OCI-LY7 (cell line): Measurements from ENCODE around the gene ITGB6. TPM values are rescaled to one million over a fixed set of nuclear protein-coding genes. Genes with fewer than 3 reads are reported as not detected.
"Not testable (repeated sequence)": the region's sequence is repeated elsewhere in the genome, so short reads cannot be mapped to it uniquely, and the experiment has no call there.

Experiments
- BruUV-seq: library from RNA; stranded (reverse); fragments of 400-500 nt; replicated peaks from 2 replicates; lab custom pipeline; 2021; lab: Mats Ljungman, UMichigan
- CTCF ChIA-PET: fragments of 300-600 bp; sonication (Branson Sonifier 250); formaldehyde crosslinking; loops from one replicate; lab custom pipeline; 2022; ENCODE audit warnings: antibody characterized with exemption; ENCODE audit not compliant: unreplicated experiment; lab: Charles Lee
- POLR2A ChIA-PET: fragments of 300-600 bp; sonication (Branson Sonifier 250); formaldehyde crosslinking; loops from one replicate; lab custom pipeline; 2022; ENCODE audit warnings: antibody characterized with exemption; lab: Charles Lee
- DNase-seq: peaks from one replicate; pipeline ENCODE4 v3.0.0-alpha.2; 2015; ENCODE audit warnings: low spot score
- H2AFZ ChIP-seq: fragments of 200-600 bp; sonication (generic), shearing (Covaris generic); 2 replicates; pipeline ENCODE4 v1.6.1; 2014; ENCODE audit warnings: mild to moderate bottlenecking, antibody characterized with exemption, low read length, moderate library complexity
- H3K27ac ChIP-seq: fragments of 200-600 bp; sonication (generic); 2 replicates; pipeline ENCODE4 v1.5.1; 2014; ENCODE audit warnings: mixed run types, low read depth, mild to moderate bottlenecking, moderate library complexity, low read length, inconsistent platforms; ENCODE audit not compliant: poor library complexity, severe bottlenecking
- H3K36me3 ChIP-seq: fragments of 200-600 bp; sonication (generic); 2 replicates; pipeline ENCODE4 v1.6.1; 2014; ENCODE audit warnings: mild to moderate bottlenecking, antibody characterized with exemption, low read length, moderate library complexity, mixed read lengths; ENCODE audit not compliant: insufficient read depth
- H3K4me1 ChIP-seq: fragments of 200-600 bp; sonication (generic); 2 replicates; pipeline ENCODE4 v1.5.1; 2014; ENCODE audit warnings: mild to moderate bottlenecking, low read length; ENCODE audit not compliant: insufficient read depth, poor library complexity, severe bottlenecking
- H3K4me2 ChIP-seq: fragments of 200-600 bp; sonication (generic); 2 replicates; pipeline ENCODE4 v1.6.1; 2014; ENCODE audit warnings: mild to moderate bottlenecking, low read length
- H3K4me3 ChIP-seq: fragments of 200-600 bp; sonication (generic); 2 replicates; pipeline ENCODE4 v1.5.1; 2014; ENCODE audit warnings: mild to moderate bottlenecking, low read depth, low read length; ENCODE audit not compliant: poor library complexity, severe bottlenecking
- H3K79me2 ChIP-seq: fragments of 200-600 bp; sonication (generic); 2 replicates; pipeline ENCODE4 v1.6.1; 2016; ENCODE audit warnings: low read depth, mild to moderate bottlenecking, low read length, moderate library complexity, mixed read lengths; ENCODE audit not compliant: insufficient read depth
- H3K9me2 ChIP-seq: fragments of 200-600 bp; sonication (generic); 2 replicates; pipeline ENCODE4 v1.6.1; 2016; ENCODE audit warnings: mild to moderate bottlenecking, low read length, mixed read lengths; ENCODE audit not compliant: insufficient read depth
- H3K9me3 ChIP-seq: fragments of 200-600 bp; sonication (generic); 2 replicates; pipeline ENCODE4 v1.6.1; 2014; ENCODE audit warnings: mild to moderate bottlenecking, mixed run types, low read length, mixed read lengths
- H4K20me1 ChIP-seq: fragments of 200-600 bp; sonication (generic); 2 replicates; pipeline ENCODE4 v1.6.1; 2014; ENCODE audit warnings: mild to moderate bottlenecking, antibody characterized with exemption, low read length, moderate library complexity, mixed read lengths; ENCODE audit not compliant: insufficient read depth
- EZH2phosphoT487 ChIP-seq: fragments of 200-600 bp; sonication (generic); IDR thresholded peaks from 2 replicates; pipeline ENCODE4 v1.6.1; 2018; ENCODE audit warnings: low read depth, borderline replicate concordance, mild to moderate bottlenecking, mixed run types, antibody characterized with exemption, low read length, moderate library complexity, mixed read lengths
- intact Hi-C: fragments of 100-400 bp; cut with micrococcal nuclease; formaldehyde crosslinking; loops from one replicate; pipeline ENCODE4 v1.10.0; 2022; ENCODE audit not compliant: unreplicated experiment
- total RNA-seq, 2 experiments: library from RNA; depleted of rRNA in 1 of 2; stranded (reverse); fragments of >200 nt in 1 of 2; shearing (Covaris generic) in 1 of 2; gene quantifications; 2 replicates each; pipeline ENCODE4 v1.2.3, GENCODE V29; 2014 to 2022
- TF ChIP-seq, protein P1 (sequence below): fragments of 200-600 bp; sonication (generic); conservative IDR thresholded peaks from 2 replicates; pipeline ENCODE4 v1.5.1; 2014; ENCODE audit warnings: mild to moderate bottlenecking, antibody characterized with exemption, low read length, moderate library complexity, mixed read lengths

ITGB6 gene
- total RNA-seq, 2 experiments from 2014 or later = not detected

DNA sequence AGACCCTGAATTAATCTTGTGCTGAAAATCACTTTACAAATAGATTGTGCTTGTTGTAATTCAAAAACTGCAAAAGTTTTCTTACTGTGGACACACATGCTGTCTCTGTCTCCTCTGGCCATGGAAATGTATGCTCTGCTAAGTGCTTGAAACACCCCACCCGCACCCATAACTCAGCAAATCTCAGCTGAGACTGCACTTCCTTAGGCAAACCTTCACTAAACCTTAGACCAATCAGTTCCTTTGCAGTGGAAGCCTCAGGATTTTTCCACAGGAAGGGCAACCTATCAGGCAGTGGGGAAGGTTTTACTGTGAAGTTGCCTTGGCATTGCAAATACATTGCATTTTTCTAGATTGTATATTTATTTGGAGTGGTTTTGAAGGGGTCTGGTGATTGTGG is 75.5 kb downstream of the ITGB6 start:
- Histone ChIP-seq H3K4me3 (no peak overlapping the region), H3K36me3 (no peaks in the 10 kb centered on the region), H2AFZ (no peak overlapping the region), H3K4me2 (no peak overlapping the region), H3K4me1 (no peaks in the 10 kb centered on the region), H4K20me1 (no peaks in the 10 kb centered on the region), H3K79me2 (no peaks in the 10 kb centered on the region), H3K9me2 (no peaks in the 10 kb centered on the region), H3K27ac (no peak overlapping the region), H3K9me3 (no peaks in the 10 kb centered on the region)
- BruUV-seq = no TSS peak
- TF ChIP-seq, protein P1, sequence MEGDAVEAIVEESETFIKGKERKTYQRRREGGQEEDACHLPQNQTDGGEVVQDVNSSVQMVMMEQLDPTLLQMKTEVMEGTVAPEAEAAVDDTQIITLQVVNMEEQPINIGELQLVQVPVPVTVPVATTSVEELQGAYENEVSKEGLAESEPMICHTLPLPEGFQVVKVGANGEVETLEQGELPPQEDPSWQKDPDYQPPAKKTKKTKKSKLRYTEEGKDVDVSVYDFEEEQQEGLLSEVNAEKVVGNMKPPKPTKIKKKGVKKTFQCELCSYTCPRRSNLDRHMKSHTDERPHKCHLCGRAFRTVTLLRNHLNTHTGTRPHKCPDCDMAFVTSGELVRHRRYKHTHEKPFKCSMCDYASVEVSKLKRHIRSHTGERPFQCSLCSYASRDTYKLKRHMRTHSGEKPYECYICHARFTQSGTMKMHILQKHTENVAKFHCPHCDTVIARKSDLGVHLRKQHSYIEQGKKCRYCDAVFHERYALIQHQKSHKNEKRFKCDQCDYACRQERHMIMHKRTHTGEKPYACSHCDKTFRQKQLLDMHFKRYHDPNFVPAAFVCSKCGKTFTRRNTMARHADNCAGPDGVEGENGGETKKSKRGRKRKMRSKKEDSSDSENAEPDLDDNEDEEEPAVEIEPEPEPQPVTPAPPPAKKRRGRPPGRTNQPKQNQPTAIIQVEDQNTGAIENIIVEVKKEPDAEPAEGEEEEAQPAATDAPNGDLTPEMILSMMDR = no peak
- TF ChIP-seq EZH2phosphoT487 = no peak
- POLR2A ChIA-PET = no interaction called here
- CTCF ChIA-PET = no interaction called here
- DNase-seq = no peak
- intact Hi-C loops = no loop called here

DNA sequence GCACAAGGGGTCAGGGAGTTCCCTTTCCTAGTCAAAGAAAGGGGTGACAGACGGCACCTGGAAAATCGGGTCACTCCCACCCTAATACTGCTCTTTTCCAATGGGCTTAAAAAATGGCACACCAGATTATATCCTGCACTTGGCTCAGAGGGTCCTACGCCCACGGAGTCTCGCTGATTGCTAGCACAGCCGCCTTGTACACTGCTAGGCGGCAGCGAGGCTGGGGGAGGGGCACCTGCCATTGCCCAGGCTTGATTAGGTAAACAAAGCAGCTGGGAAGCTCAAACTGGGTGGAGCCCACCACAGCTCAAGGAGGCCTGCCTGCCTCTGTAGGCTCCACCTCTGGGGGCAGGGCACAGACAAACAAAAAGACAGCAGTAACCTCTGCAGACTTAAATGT is 85.4 kb downstream of the ITGB6 start:
- CTCF ChIA-PET, H3K4me1 ChIP-seq, H2AFZ ChIP-seq, H4K20me1 ChIP-seq, H3K9me2 ChIP-seq, H3K27ac ChIP-seq, H3K9me3 ChIP-seq, H3K79me2 ChIP-seq, H3K36me3 ChIP-seq, intact Hi-C loops, H3K4me3 ChIP-seq, DNase-seq, H3K4me2 ChIP-seq, BruUV-seq: not testable (repeated sequence)
- POLR2A ChIA-PET = interaction anchor here (0.6 kb wide), 1 partner anchor 78 kb away, joined by 3 read pairs; no protein-coding TSS in a partner anchor

DNA sequence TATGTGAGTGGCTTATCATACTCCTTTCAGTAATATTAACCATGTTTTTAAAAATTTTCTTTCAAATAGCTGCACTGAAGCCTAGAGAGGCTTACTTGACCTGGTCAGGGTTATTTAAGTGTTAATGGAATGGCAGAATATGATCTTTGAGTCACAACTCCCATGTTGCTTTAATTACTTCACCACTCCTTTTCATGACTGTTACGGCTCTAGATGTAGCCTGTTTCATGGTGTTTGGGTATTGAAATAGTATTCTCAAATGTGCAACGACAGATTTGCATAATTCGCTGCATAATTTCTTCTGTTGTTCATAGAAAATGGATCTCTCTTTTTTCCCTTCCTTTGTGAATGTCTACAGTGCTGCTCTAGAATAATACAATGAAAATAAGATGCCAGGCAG is 86.1 kb downstream of the ITGB6 start:
- CTCF ChIA-PET = no interaction called here
- Histone ChIP-seq H3K4me1 (no peaks in the 10 kb centered on the region), H3K4me2 (no peak overlapping the region), H3K36me3 (no peaks in the 10 kb centered on the region), H3K79me2 (no peaks in the 10 kb centered on the region), H2AFZ (no peak overlapping the region), H3K27ac (no peak overlapping the region), H3K9me2 (no peaks in the 10 kb centered on the region), H3K4me3 (no peak overlapping the region), H3K9me3 (no peaks in the 10 kb centered on the region), H4K20me1 (no peaks in the 10 kb centered on the region)
- DNase-seq = no peak
- no TSS peak for BruUV-seq
- intact Hi-C loops = no loop called here
- TF ChIP-seq EZH2phosphoT487 = no peak
- TF ChIP-seq, protein P1 = no peak
- POLR2A ChIA-PET = no interaction called here
